ENCODE measurements around the gene OS9.

GRCh38 chr12:57695770-57696432 is 2.0 kb downstream of the OS9 start:
- no peak for TF ChIP-seq POLR2AphosphoS5 (IDR thresholded peaks at IDR 0.05; ENCODE audit: borderline replicate concordance, low read depth, low read length)
- TF ChIP-seq EZH2 (IDR thresholded peaks at IDR 0.05), result no peak
- TF ChIP-seq FOXP2 (optimal IDR thresholded peaks at IDR 0.05; ENCODE audit: control extremely low read depth, extremely low read length, insufficient read depth), result no peak
